Thyroid gland (tissue), 4 donors: Measurements from ENCODE around the gene ADGRG1. TPM values are rescaled to one million over a fixed set of nuclear protein-coding genes. Genes with fewer than 3 reads are reported as not detected.

Experiments used
- DNase-seq, 2 donors: peaks; one replicate each; pipeline ENCODE4 v3.0.0-alpha.2; 2019
- H3K27ac ChIP-seq, 3 donors: fragments of 200-600 bp; sonication (generic); 1 replicate in 2 of 3; 2 replicates in 1 of 3; pipeline ENCODE4 v1.5.1; 2016 to 2019; ENCODE audit warnings: mild to moderate bottlenecking in 1 of 3, moderate library complexity in 1 of 3
- H3K27me3 ChIP-seq: fragments of 200-600 bp; sonication (generic); one replicate; pipeline ENCODE4 v1.5.1; 2019
- H3K36me3 ChIP-seq, 2 donors: fragments of 200-600 bp; sonication (generic); one replicate each; pipeline ENCODE4 v1.5.1; 2016 to 2019
- H3K4me1 ChIP-seq, 2 donors: fragments of 200-600 bp; sonication (generic); one replicate each; pipeline ENCODE4 v1.5.1; 2017 to 2019
- H3K4me3 ChIP-seq, 3 donors: fragments of 200-600 bp; sonication (generic); replicated peaks in 1 of 3; 1 replicate in 2 of 3; 2 replicates in 1 of 3; pipeline ENCODE4 v1.5.1; 2016; ENCODE audit warnings: mild to moderate bottlenecking in 1 of 3
- H3K9me3 ChIP-seq: fragments of 200-600 bp; sonication (generic); one replicate; pipeline ENCODE4 v1.5.1; 2017
- POLR2A ChIP-seq, 2 donors: fragments of 450-650 bp; IDR thresholded peaks; one replicate each; pipeline ENCODE4 v1.6.1; 2017; ENCODE audit warnings: antibody characterized with exemption in 2 of 2, mild to moderate bottlenecking in 2 of 2, moderate library complexity in 1 of 2
- WGBS, 2 donors: methylation state at CpG; one replicate each; pipeline ENCODE4 v1.1.5; 2017; 5-methylcytosine and 5-hydroxymethylcytosine counted together
- intact Hi-C: fragments of 100-400 bp; cut with DNase I; formaldehyde crosslinking; loops from one replicate; pipeline ENCODE4 v1.15.1; 2023
- total RNA-seq, 4 donors: library from RNA; depleted of rRNA; stranded (reverse); fragments of >200 nt; gene quantifications; one replicate each; pipeline ENCODE4 v1.2.3, GENCODE V29; 2016
- TF ChIP-seq, protein P1 (sequence below), 6 experiments: fragments of 200-600 bp in 3 of 6; fragments of 450-650 bp in 3 of 6; sonication (generic) in 3 of 6; IDR thresholded peaks; one replicate each; pipeline ENCODE4 v1.5.1; 2016 to 2019; ENCODE audit warnings: antibody characterized with exemption in 6 of 6, mild to moderate bottlenecking in 2 of 6, inconsistent platforms in 1 of 6, moderate library complexity in 1 of 6

Gene ADGRG1
- total RNA-seq, 4 donors from 2014 or later = 120 to 295 (median 239) TPM

DNA sequence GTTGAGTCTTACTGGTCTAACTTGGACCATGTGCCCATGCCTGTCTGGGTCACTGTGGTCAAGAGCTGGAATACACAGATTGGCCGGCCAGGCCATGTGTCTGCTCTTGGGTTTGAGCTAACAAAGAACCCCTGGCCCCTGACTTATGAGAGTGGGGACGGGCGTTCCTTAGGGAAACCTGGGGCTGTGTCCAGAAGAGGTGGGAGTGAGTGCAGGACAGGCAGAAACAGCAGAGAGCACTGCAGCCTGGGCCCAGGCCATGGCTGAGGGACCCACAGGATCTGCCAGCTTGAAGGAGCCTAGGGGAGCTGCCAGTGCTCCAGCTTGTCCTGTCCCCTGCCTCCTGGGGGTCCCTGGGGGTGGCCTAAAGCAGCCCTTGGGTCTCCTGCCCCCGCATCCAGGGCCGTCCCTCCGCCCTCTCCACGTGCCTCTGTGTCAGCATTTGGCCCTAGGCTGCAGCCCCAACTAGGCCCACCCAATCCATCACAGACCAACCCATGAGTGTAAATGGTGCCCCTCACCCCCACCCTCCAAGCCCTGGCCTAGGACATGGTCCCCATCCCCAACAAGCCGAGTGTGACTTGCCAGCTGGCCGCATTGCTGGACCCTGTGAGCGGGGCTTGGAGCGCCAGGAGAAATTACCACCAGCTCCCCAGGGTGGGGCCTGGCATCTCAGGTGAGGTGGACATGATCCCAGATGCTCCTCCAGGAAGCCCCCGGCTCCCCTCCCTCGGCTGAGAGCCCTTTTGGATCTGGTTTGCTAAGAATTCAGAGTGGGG is 53.7 kb downstream of the ADGRG1 start:
- 93 to 96% methylated on average over 8 to 11 of the region's 13 CpGs for WGBS, 2 donors
- no peaks in the 10 kb centered on the region for H3K4me1 ChIP-seq
- no peak for DNase-seq

DNA sequence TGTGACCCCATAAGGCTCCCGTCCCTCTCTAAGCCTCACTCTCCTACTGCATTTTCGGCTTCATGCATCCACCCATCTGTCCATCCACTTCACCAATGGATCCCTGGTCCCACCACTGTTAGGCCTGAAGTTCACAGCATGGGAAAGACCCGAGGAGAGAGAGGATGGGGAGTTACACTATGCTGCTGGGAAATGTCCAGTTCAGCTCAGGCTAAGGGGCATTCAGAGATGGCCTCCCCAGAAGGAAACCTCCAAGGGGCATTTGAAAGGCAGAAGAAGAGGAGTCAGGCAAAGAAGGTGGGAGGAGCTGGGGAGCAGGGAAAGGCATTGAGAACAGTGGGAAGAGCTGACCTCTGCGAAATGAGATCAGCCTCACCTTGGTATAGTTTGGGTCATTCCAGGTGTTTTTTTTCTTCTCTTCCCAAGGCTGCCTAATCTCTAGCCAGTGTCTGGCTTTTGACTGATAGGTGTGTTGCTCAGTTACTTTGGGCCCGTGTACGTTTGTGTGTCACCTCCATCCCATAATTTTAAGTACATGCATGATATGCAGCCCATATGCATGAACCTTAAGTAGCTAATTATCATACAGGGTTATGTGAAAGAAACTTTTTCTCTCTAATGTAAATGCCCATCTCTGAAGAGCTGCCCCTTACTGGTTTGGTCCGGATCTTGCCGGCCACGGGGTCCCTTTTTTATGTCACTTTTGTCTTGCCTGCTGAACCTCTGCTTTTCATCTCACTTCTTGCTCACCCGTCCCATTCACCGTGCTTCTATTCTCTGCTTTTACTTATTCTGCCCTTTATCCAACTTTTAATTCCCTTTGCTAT is 54.6 kb downstream of the ADGRG1 start:
- TF ChIP-seq, protein P1, sequence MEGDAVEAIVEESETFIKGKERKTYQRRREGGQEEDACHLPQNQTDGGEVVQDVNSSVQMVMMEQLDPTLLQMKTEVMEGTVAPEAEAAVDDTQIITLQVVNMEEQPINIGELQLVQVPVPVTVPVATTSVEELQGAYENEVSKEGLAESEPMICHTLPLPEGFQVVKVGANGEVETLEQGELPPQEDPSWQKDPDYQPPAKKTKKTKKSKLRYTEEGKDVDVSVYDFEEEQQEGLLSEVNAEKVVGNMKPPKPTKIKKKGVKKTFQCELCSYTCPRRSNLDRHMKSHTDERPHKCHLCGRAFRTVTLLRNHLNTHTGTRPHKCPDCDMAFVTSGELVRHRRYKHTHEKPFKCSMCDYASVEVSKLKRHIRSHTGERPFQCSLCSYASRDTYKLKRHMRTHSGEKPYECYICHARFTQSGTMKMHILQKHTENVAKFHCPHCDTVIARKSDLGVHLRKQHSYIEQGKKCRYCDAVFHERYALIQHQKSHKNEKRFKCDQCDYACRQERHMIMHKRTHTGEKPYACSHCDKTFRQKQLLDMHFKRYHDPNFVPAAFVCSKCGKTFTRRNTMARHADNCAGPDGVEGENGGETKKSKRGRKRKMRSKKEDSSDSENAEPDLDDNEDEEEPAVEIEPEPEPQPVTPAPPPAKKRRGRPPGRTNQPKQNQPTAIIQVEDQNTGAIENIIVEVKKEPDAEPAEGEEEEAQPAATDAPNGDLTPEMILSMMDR (IDR thresholded peaks at IDR 0.05) = no peak
- no peak for TF ChIP-seq POLR2A (IDR thresholded peaks at IDR 0.05)
- no peaks in the 10 kb centered on the region for H3K36me3 ChIP-seq
- no peak overlapping the region for H3K27ac ChIP-seq
- DNase-seq = no peak
- 80 to 91% methylated on average over 11 of the region's 11 CpGs for WGBS, 2 donors
- H3K4me1 ChIP-seq = no peaks in the 10 kb centered on the region
- intact Hi-C loops = no loop called here
- H3K9me3 ChIP-seq = no peaks in the 10 kb centered on the region
- H3K27me3 ChIP-seq = no peaks in the 10 kb centered on the region
- no peak overlapping the region for H3K4me3 ChIP-seq

More for the DNA sequence above, 53.7 kb downstream of the ADGRG1 start:
- intact Hi-C loops = no loop called here
- no peaks in the 10 kb centered on the region for H3K9me3 ChIP-seq
- no peak overlapping the region for H3K4me3 ChIP-seq
- no peaks in the 10 kb centered on the region for H3K36me3 ChIP-seq
- H3K27me3 ChIP-seq = no peaks in the 10 kb centered on the region
- no peak overlapping the region for H3K27ac ChIP-seq
- no peak for TF ChIP-seq POLR2A (IDR thresholded peaks at IDR 0.05)
- TF ChIP-seq, protein P1 (IDR thresholded peaks at IDR 0.05) = no peak

DNA sequence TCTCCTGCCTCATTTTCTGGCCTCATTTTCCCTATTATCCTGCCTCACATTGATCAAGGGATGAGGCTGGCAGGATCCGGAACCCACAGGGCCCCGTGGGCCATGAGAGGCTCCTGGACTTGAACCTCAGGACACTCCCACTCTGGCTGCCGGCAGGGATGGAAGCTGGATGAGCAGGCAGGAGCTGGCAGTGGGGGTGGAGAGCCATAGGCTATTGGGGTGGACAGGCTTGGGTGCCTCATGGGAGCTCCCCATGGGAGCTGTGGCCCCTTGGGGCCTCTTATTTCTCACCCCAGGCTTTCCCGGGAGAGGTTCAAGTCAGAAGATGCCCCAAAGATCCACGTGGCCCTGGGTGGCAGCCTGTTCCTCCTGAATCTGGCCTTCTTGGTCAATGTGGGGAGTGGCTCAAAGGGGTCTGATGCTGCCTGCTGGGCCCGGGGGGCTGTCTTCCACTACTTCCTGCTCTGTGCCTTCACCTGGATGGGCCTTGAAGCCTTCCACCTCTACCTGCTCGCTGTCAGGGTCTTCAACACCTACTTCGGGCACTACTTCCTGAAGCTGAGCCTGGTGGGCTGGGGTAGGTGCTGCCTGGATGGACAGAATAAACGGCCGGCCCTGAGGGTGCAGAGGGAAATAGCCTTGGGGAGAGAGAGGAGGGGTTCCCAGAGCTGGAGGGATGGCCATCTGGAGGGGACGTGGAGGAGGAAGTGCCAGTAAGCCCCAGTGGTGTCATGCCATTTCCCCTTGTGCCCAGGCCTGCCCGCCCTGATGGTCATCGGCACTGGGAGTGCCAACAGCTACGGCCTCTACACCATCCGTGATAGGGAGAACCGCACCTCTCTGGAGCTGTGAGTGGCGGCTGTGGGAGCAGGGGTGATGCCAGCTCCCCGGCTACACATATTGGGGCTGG is 55.5 kb downstream of the ADGRG1 start:
- intact Hi-C loops = no loop called here
- Histone ChIP-seq H3K4me1 (no peaks in the 10 kb centered on the region), H3K9me3 (no peaks in the 10 kb centered on the region), H3K27me3 (no peaks in the 10 kb centered on the region), H3K36me3 (no peaks in the 10 kb centered on the region), H3K4me3 (no peak overlapping the region), H3K27ac (no peak overlapping the region)
- no peak for DNase-seq
- TF ChIP-seq, protein P1 (IDR thresholded peaks at IDR 0.05) = no peak
- TF ChIP-seq POLR2A (IDR thresholded peaks at IDR 0.05) = no peak
- 88 to 92% methylated on average over 15 to 16 of the region's 18 CpGs for WGBS, 2 donors

DNA sequence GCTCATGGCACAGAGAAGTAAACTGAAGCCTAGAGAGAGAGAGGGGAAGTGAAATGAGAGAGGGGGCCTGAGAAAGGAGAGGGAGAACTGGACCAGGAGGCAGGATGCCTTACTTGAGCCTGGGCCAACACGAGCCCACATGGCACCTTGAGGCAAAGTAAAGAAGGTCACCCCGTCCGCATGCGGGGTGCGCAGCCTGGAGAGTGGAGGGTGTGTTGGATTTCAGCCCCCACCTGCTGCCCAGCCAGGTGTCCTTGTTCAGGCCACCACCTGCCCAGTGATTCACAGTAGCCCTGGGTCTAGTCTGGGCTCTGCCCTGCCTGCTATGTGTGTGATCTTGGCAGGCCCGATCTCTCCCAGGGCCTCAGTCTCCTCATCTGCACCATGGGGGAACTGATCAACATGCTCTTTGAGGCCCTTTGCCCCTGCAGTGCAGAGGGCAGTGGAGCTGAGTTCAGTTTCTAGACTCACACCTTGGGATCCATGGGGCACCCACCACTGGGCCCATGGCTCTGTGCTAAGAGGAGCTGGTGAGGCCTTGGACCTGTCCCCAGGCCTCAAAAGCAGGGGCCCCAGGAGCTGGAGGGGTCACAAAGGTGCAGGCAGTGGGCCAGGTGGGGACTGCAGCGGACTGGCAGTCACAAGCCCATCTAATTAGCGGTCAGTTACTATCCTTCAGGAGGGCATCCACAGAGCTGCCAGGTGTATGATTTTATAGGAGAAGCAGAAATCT is 56.4 kb downstream of the ADGRG1 start:
- Histone ChIP-seq H3K9me3 (no peaks in the 10 kb centered on the region), H3K27ac (no peak overlapping the region), H3K36me3 (no peaks in the 10 kb centered on the region), H3K4me3 (no peak overlapping the region), H3K27me3 (no peaks in the 10 kb centered on the region), H3K4me1 (no peaks in the 10 kb centered on the region)
- no peak for DNase-seq
- TF ChIP-seq POLR2A (IDR thresholded peaks at IDR 0.05) = no peak
- TF ChIP-seq, protein P1 (IDR thresholded peaks at IDR 0.05) = no peak
- intact Hi-C loops = no loop called here
- 94 to 96% methylated on average over 7 to 8 of the region's 8 CpGs for WGBS, 2 donors
